Pancreas (tissue), 10 donors: ENCODE results near the gene NSD1. TPM values are rescaled to one million over a fixed set of nuclear protein-coding genes. Genes with fewer than 3 reads are reported as not detected.

Experiments
- ATAC-seq, 4 donors: fragments of 200-7000 bp; cut with Tn5 transposase; one replicate each; pipeline versions ENCODE4 v1.8.0 to v1.9.1; 2020; ENCODE audit warnings: mild to moderate bottlenecking in 4 of 4, moderate library complexity in 4 of 4
- DNase-seq, 6 donors: peaks; one replicate each; pipeline ENCODE4 v3.0.0-alpha.2; 2020
- FAIRE-seq: peaks from 2 replicates; lab custom pipeline; 2012; peaks lifted over from hg19 to GRCh38; lab: Jason Lieb, UNC
- H3K27ac ChIP-seq, 4 donors: fragments of 200-600 bp; sonication (generic); 1 replicate in 3 of 4; 2 replicates in 1 of 4; pipeline versions ENCODE4 v1.5.0 to v1.8.0; 2020
- H3K27me3 ChIP-seq, 4 donors: fragments of 200-600 bp; one replicate each; pipeline ENCODE4 v1.8.0; 2021
- H3K36me3 ChIP-seq, 3 donors: fragments of 200-600 bp; sonication (generic) in 1 of 3; one replicate each; pipeline versions ENCODE4 v1.5.0 to v1.8.0; 2020 to 2021
- H3K4me1 ChIP-seq, 3 donors: fragments of 200-600 bp; one replicate each; pipeline ENCODE4 v1.8.0; 2021
- H3K4me3 ChIP-seq, 4 donors: fragments of 200-600 bp; sonication (generic) in 2 of 4; one replicate each; pipeline versions ENCODE4 v1.5.0 to v1.8.0; 2020 to 2021
- H3K9me3 ChIP-seq, 4 donors: fragments of 200-600 bp; one replicate each; pipeline ENCODE4 v1.8.0; 2021
- WGBS, 2 donors: extraction: QIAGEN DNeasy Blood & Tissue Kit; methylation state at CpG; one replicate each; pipeline ENCODE4 v1.1.7; 2013; 5-methylcytosine and 5-hydroxymethylcytosine counted together
- intact Hi-C, 3 donors: fragments of 100-400 bp; cut with DNase I; formaldehyde crosslinking; loops; one replicate each; pipeline versions ENCODE4 v1.11.1 to v1.14.2; 2022
- polyA plus RNA-seq, 2 donors: library from polyadenylated mRNA; stranded (reverse); fragments of 200-250 nt; gene quantifications; one replicate each; pipeline ENCODE4 v1.2.3, GENCODE V29; 2013
- total RNA-seq, 6 donors: library from RNA; stranded (reverse); fragmentation: NEBNext Ultra II Directional in 4 of 6; extraction: Animal tissue kit (Norgen Biotek cat#: 25700) in 4 of 6; gene quantifications; one replicate each; pipeline versions ENCODE4 v1.2.1 to v1.2.4, GENCODE V29; 2021 to 2023
- TF ChIP-seq, protein P1 (sequence below), 4 donors: fragments of 200-600 bp; sonication (generic) in 3 of 4; IDR thresholded peaks; one replicate each; pipeline versions ENCODE4 v1.5.0 to v1.8.0; 2021; ENCODE audit warnings: antibody characterized with exemption in 4 of 4
- donor health status: healthy with polysubstance abuse.
- donor health status: DM: no; HTN: no; CAD: no; lungs with moderate emphysema.
- donor health status: DM: no; HTN: no; CAD: no.
- donor health status: control.
- donor health status: control.
- donor health status: Bipolar disorder and iron deficiency.
- donor health status: DM: yes; HTN: yes; CAD: no.
- donor health status: DM: no; HTN: no; CAD: no.
- donor health status: DM: no; HTN: no; CAD: no.
- donor health status: DM: yes; HTN: yes; CAD: no.

NSD1 gene
- total and polyA plus RNA-seq, 8 donors = 6.9 to 51.2 (median 33.5) TPM

DNA sequence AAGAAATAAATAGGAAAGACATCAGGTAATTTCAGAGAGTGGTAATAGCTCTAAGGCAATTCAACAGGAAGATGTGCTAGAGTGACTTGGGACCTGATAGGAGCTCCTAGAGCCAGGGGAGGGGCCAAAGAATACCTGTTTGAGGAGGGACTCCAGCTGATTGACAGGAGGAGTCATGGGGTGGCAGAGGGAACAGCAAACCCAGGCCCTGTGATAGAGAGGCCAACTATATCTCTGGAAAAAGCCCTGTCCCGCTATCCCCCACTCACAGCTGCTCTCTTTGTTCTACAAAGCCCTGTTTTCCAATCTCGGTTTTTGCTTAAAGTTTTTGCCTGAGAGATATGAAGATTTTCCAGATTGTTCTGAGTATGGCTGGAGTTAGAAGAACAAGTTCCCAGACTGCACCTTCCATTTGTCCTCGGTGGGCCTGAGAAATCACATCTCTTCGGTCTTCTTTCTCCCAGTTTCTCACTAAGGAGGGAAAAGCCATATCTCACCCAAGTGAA lies 9.0 kb upstream of the NSD1 start:
- no peaks in the 10 kb centered on the region for H3K27me3 ChIP-seq
- no peaks in the 10 kb centered on the region for H3K36me3 ChIP-seq
- FAIRE-seq = no peak
- intact Hi-C loops = no loop called here
- H3K4me1 ChIP-seq = no peaks in the 10 kb centered on the region
- H3K27ac ChIP-seq = no peak overlapping the region
- no peaks in the 10 kb centered on the region for H3K9me3 ChIP-seq
- no peak for ATAC-seq
- H3K4me3 ChIP-seq = no peak overlapping the region
- TF ChIP-seq, protein P1, sequence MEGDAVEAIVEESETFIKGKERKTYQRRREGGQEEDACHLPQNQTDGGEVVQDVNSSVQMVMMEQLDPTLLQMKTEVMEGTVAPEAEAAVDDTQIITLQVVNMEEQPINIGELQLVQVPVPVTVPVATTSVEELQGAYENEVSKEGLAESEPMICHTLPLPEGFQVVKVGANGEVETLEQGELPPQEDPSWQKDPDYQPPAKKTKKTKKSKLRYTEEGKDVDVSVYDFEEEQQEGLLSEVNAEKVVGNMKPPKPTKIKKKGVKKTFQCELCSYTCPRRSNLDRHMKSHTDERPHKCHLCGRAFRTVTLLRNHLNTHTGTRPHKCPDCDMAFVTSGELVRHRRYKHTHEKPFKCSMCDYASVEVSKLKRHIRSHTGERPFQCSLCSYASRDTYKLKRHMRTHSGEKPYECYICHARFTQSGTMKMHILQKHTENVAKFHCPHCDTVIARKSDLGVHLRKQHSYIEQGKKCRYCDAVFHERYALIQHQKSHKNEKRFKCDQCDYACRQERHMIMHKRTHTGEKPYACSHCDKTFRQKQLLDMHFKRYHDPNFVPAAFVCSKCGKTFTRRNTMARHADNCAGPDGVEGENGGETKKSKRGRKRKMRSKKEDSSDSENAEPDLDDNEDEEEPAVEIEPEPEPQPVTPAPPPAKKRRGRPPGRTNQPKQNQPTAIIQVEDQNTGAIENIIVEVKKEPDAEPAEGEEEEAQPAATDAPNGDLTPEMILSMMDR (IDR thresholded peaks at IDR 0.05) = no peak
- DNase-seq = no peak
- WGBS, 2 donors = 76 to 78% methylated on average over 4 of the region's 4 CpGs

DNA sequence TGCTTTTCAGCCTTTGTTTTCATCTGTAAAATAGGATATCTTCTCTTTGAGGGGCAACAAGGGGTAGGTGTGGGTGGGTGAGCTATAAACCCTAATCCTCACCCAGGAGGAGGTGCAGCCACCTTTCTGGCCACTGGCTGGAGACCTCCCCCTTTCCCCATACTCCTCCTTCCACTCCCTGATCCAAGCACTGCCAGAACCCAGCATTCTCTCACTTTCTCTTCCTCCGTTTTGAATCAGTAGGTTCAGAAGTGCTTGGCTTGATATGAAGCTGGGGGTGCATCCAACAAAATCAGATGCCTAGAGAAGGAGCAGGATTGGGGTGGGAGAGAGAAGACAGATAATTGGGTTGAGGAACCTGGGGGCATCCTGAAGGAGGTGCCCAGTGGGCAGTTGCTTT lies 6.8 kb upstream of the NSD1 start:
- FAIRE-seq (no peak), ATAC-seq (no peak), DNase-seq (no peak)
- no peaks in the 10 kb centered on the region for H3K4me1 ChIP-seq
- H3K4me3 ChIP-seq = no peak overlapping the region
- H3K27ac ChIP-seq = no peak overlapping the region
- intact Hi-C loops = no loop called here
- 74 to 91% methylated on average over 1 of the region's 1 CpG for WGBS, 2 donors
- no peaks in the 10 kb centered on the region for H3K36me3 ChIP-seq
- H3K27me3 ChIP-seq = no peaks in the 10 kb centered on the region
- TF ChIP-seq, protein P1 (IDR thresholded peaks at IDR 0.05) = no peak
- H3K9me3 ChIP-seq = no peaks in the 10 kb centered on the region

DNA sequence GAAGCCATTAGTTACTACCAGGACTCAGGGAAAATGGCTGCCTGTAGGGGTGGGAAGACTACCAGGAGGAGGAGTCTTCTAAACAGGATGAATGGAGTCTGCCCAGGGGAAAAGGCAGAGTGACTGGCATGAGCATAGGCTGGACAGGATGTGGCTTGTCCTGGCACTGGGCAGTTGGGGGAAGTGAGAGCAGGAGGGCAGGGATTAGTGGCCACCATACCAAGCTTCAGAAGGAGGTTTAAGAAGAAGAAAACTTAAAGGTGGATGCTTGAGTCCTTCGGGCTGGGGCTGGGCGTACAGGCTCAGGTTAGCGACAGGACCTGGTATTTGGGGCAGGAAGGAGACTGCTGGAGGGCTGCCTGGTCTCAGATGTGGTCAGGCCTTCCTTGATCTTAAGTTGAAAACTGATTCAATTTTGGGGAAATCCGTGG lies 5.0 kb upstream of the NSD1 start:
- WGBS, 2 donors = 77 to 82% methylated on average over 4 of the region's 4 CpGs
- H3K27ac ChIP-seq = no peak overlapping the region

DNA sequence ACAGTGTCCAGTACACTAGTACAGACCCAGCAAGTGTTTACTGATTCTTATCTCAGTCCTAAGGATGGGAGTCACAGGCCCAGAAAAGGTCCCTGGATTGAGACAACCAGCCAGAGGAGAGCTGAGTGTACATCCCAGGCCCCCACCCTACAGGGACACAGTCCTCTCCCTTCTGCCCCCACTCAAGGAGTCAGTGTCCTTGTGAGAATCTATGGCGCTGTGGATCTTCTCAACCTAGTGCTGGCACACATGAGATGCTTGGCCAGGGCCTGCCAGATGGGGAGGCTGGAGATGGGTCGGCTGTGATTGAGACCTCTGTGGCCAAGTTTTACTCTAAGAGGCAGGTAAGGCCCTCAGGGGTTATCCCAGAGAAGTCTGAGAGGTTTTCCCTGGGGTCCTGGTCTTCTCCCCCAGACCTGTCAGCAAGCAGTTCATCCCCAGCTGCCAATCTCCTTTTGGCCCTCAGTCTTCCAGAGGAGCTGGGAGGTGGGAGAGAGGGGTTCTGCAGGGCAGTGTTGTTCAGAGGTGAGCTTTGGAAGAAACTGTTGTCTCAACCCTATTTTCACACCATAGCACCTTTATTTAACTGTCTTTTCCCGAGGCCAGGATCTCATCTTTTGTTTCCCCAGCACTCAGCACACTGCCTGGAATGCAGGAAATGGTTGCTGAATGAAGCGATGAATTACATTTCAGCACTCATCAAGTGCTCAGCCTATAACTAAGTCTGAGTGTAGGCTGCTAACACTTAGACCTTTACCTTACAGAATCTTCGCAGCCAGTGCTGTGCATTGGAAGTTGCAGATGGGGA lies 3.2 kb upstream of the NSD1 start:
- no peak for ATAC-seq
- intact Hi-C loops = loop anchor here in 1 of 3 donors (10.0 kb wide), 1 partner anchor 164 kb away; no protein-coding TSS in a partner anchor

More for the DNA sequence above, 5.0 kb upstream of the NSD1 start:
- TF ChIP-seq, protein P1 (IDR thresholded peaks at IDR 0.05) = no peak
- Histone ChIP-seq H3K27me3 (no peaks in the 10 kb centered on the region), H3K9me3 (no peaks in the 10 kb centered on the region), H3K4me3 (no peak overlapping the region), H3K36me3 (no peaks in the 10 kb centered on the region), H3K4me1 (no peaks in the 10 kb centered on the region)
- intact Hi-C loops = no loop called here
- FAIRE-seq (no peak), ATAC-seq (no peak), DNase-seq (peak in 1 of 6 donors; percentile 30)

More for the DNA sequence above, 3.2 kb upstream of the NSD1 start:
- DNase-seq (peak in 1 of 6 donors; percentile 29), FAIRE-seq (no peak)
- H3K4me1 ChIP-seq = peaks cover 5 to 8% (median 7%) of the 10 kb centered on the region in 3 donors
- no peak overlapping the region for H3K4me3 ChIP-seq
- no peaks in the 10 kb centered on the region for H3K27me3 ChIP-seq
- H3K36me3 ChIP-seq = no peaks in the 10 kb centered on the region
- no peak overlapping the region for H3K27ac ChIP-seq
- no peaks in the 10 kb centered on the region for H3K9me3 ChIP-seq
- WGBS, 2 donors = 73% methylated on average over 5 of the region's 5 CpGs
- TF ChIP-seq, protein P1 (IDR thresholded peaks at IDR 0.05) = no peak
